Tibial nerve (tissue), 4 donors: ENCODE measurements around the gene BCORL1. TPM values are rescaled to one million over a fixed set of nuclear protein-coding genes. Genes with fewer than 3 reads are reported as not detected.

ENCODE experiments used
- DNase-seq, 2 donors: peaks; one replicate each; pipeline ENCODE4 v3.0.0-alpha.2; 2019; ENCODE audit warnings: low spot score in 2 of 2
- H3K27ac ChIP-seq, 4 donors: fragments of 200-600 bp; sonication (generic) in 3 of 4; one replicate each; pipeline ENCODE4 v1.5.1; 2017 to 2019; ENCODE audit warnings: mild to moderate bottlenecking in 1 of 4
- H3K27me3 ChIP-seq, 2 donors: fragments of 200-600 bp; sonication (generic) in 1 of 2; one replicate each; pipeline versions ENCODE4 v1.5.1 to v1.6.0; 2017 to 2019
- H3K36me3 ChIP-seq, 3 donors: fragments of 200-600 bp; sonication (generic); one replicate each; pipeline ENCODE4 v1.5.1; 2018 to 2019
- H3K4me1 ChIP-seq, 4 donors: fragments of 200-600 bp; sonication (generic) in 3 of 4; one replicate each; pipeline ENCODE4 v1.5.1; 2017 to 2019
- H3K4me3 ChIP-seq, 4 donors: fragments of 200-600 bp; sonication (generic) in 3 of 4; one replicate each; pipeline ENCODE4 v1.5.1; 2017 to 2019; ENCODE audit warnings: mild to moderate bottlenecking in 1 of 4, moderate library complexity in 1 of 4
- H3K9me3 ChIP-seq, 4 donors: fragments of 200-600 bp; sonication (generic) in 3 of 4; one replicate each; pipeline ENCODE4 v1.5.1; 2017 to 2019
- EP300 ChIP-seq, 2 donors: sonication (generic); formaldehyde crosslinking; IDR thresholded peaks; one replicate each; pipeline ENCODE4 v1.6.1; 2017; ENCODE audit warnings: antibody characterized with exemption in 2 of 2, mild to moderate bottlenecking in 1 of 2
- POLR2A ChIP-seq, 2 donors: fragments of 450-650 bp; IDR thresholded peaks; one replicate each; pipeline ENCODE4 v1.6.1; 2017; ENCODE audit warnings: antibody characterized with exemption in 2 of 2, mild to moderate bottlenecking in 2 of 2, moderate library complexity in 2 of 2
- WGBS, 2 donors: methylation state at CpG; one replicate each; pipeline ENCODE4 v1.1.5; 2018; 5-methylcytosine and 5-hydroxymethylcytosine counted together
- total RNA-seq, 4 donors: library from RNA; depleted of rRNA; stranded (reverse); fragments of >200 nt; gene quantifications; one replicate each; pipeline ENCODE4 v1.1.0, GENCODE V29; 2016
- TF ChIP-seq, protein P1 (sequence below), 5 experiments: fragments of 200-600 bp in 3 of 5; fragments of 450-650 bp in 2 of 5; sonication (generic) in 3 of 5; IDR thresholded peaks; one replicate each; pipeline ENCODE4 v1.5.1; 2016 to 2019; ENCODE audit warnings: antibody characterized with exemption in 5 of 5, mild to moderate bottlenecking in 3 of 5, moderate library complexity in 2 of 5

The BCORL1 gene
- total RNA-seq, 4 donors from 2014 or later = 4.7 to 10.0 (median 9.0) TPM

DNA sequence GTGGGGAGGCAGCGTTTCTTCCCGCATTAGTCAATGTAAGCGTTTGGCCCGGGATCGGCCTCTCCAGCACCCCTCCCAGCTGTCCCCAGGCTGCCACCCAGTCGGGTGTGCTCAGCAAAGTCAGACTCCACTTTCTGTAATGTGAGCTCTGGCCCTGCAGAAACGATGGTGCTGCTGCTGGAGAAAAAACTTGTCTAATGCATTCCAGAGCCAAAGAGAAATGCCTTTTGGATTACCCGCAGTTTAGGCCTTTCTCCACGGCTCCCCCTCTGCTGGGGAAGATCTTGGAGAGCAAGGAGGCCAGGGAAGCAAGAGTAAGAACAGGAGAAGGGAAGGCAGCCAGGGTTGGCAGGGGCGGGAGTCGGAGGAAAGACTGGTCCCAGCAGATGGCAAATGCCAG is 72.7 kb downstream of the BCORL1 start:
- Histone ChIP-seq H3K36me3 (peaks cover 0 to 30% (median 0%) of the 10 kb centered on the region in 3 donors), H3K9me3 (no peaks in the 10 kb centered on the region), H3K27ac (peak overlapping the region in 1 of 4 donors; percentile 4), H3K4me3 (no peak overlapping the region), H3K27me3 (no peaks in the 10 kb centered on the region), H3K4me1 (peaks cover 0 to 7% (median 0%) of the 10 kb centered on the region in 4 donors)
- no peak for TF ChIP-seq EP300 (IDR thresholded peaks at IDR 0.05)
- TF ChIP-seq, protein P1, sequence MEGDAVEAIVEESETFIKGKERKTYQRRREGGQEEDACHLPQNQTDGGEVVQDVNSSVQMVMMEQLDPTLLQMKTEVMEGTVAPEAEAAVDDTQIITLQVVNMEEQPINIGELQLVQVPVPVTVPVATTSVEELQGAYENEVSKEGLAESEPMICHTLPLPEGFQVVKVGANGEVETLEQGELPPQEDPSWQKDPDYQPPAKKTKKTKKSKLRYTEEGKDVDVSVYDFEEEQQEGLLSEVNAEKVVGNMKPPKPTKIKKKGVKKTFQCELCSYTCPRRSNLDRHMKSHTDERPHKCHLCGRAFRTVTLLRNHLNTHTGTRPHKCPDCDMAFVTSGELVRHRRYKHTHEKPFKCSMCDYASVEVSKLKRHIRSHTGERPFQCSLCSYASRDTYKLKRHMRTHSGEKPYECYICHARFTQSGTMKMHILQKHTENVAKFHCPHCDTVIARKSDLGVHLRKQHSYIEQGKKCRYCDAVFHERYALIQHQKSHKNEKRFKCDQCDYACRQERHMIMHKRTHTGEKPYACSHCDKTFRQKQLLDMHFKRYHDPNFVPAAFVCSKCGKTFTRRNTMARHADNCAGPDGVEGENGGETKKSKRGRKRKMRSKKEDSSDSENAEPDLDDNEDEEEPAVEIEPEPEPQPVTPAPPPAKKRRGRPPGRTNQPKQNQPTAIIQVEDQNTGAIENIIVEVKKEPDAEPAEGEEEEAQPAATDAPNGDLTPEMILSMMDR (IDR thresholded peaks at IDR 0.05) = no peak
- TF ChIP-seq POLR2A (IDR thresholded peaks at IDR 0.05) = no peak
- no peak for DNase-seq
- 47 to 52% methylated on average over 6 to 11 of the region's 11 CpGs for WGBS, 2 donors

- peak overlapping the region in 1 of 4 donors; percentile 11 for H3K27ac ChIP-seq
- WGBS, 2 donors = 75 to 90% methylated on average over 14 to 18 of the region's 18 CpGs
- TF ChIP-seq, protein P1 (IDR thresholded peaks at IDR 0.05) = no peak
- TF ChIP-seq EP300 (IDR thresholded peaks at IDR 0.05) (no peak), POLR2A (IDR thresholded peaks at IDR 0.05) (no peak)
Measured at GRCh38 chrX:130055899-130056298, 73.5 kb downstream of the BCORL1 start.

DNA sequence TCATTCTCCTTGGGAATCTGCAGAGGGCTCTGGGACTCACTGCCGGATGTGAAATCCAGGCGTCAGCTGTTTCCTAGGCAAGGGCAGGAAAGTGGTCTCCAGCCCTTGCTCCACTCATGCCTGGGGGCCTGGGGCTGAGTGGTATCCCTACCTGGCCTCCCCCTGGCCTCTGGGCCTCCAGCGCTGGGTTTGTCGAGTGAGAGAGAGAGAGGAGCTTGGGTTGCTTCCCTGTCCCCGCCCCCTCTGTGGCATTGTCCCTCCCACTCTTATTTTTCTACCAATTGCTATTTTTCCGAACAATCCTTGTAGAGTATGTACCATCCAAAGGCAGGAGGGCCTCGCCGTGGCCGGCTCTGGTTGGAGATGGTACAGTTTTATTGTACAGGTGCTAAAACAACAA is 74.8 kb downstream of the BCORL1 start:
- 59 to 73% methylated on average over 9 of the region's 9 CpGs for WGBS, 2 donors
- H3K4me3 ChIP-seq = no peak overlapping the region
- no peaks in the 10 kb centered on the region for H3K27me3 ChIP-seq
- H3K36me3 ChIP-seq = peaks cover 0 to 13% (median 0%) of the 10 kb centered on the region in 3 donors
- DNase-seq = no peak
- no peaks in the 10 kb centered on the region for H3K9me3 ChIP-seq
- no peak for TF ChIP-seq POLR2A (IDR thresholded peaks at IDR 0.05)
- TF ChIP-seq, protein P1 (IDR thresholded peaks at IDR 0.05) = no peak
- peaks cover 0 to 7% (median 0%) of the 10 kb centered on the region in 4 donors for H3K4me1 ChIP-seq
- peak overlapping the region in 1 of 4 donors; percentile 29 for H3K27ac ChIP-seq

More at GRCh38 chrX:130055899-130056298, 73.5 kb downstream of the BCORL1 start:
- H3K4me3 ChIP-seq = no peak overlapping the region
- H3K9me3 ChIP-seq = no peaks in the 10 kb centered on the region
- no peak for DNase-seq
- peaks cover 0 to 26% (median 0%) of the 10 kb centered on the region in 3 donors for H3K36me3 ChIP-seq
- H3K27me3 ChIP-seq = no peaks in the 10 kb centered on the region
- peaks cover 0 to 7% (median 0%) of the 10 kb centered on the region in 4 donors for H3K4me1 ChIP-seq

DNA sequence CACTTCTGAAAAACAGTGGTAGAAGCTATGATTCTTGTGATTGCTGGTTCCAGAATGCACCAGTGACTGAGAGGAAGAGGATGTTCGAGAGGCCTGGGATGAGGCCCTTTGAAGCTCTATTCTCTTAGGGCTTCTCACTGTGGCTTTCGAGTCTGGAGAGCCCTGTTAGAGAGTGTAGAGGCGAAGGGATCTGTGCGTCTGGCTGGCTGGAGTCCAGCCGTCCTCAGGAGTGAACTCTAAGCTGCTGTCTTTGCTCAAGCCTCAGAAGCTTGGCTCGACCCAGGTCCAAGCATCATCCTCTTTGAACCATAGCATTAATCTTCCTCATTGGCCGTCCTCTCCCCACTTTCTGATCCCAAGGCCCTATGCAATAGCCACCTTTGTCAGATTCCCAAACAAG is 76.2 kb downstream of the BCORL1 start:
- H3K4me1 ChIP-seq = peaks cover 0 to 7% (median 0%) of the 10 kb centered on the region in 4 donors
- no peak overlapping the region for H3K27ac ChIP-seq
- H3K4me3 ChIP-seq = no peak overlapping the region
- no peaks in the 10 kb centered on the region for H3K9me3 ChIP-seq
- no peaks in the 10 kb centered on the region for H3K27me3 ChIP-seq
- DNase-seq = no peak
- H3K36me3 ChIP-seq = peaks cover 0 to under 1% (median 0%) of the 10 kb centered on the region in 3 donors
- WGBS, 2 donors = 70 to 74% methylated on average over 4 to 7 of the region's 7 CpGs
- TF ChIP-seq, protein P1 (IDR thresholded peaks at IDR 0.05) = no peak
- TF ChIP-seq POLR2A (IDR thresholded peaks at IDR 0.05) = no peak
- no peak for TF ChIP-seq EP300 (IDR thresholded peaks at IDR 0.05)

GRCh38 chrX:130060122-130061069 is 78.0 kb downstream of the BCORL1 start:
- 56% methylated on average over 44 of the region's 87 CpGs; no CpG with 5 or more reads in 1 of the 2 donors for WGBS, 2 donors
- Histone ChIP-seq H3K4me1 (peaks cover 0 to 7% (median 0%) of the 10 kb centered on the region in 4 donors), H3K4me3 (peak overlapping the region; percentile 41 to 66 (median 58)), H3K27ac (peak overlapping the region; percentile 37 to 84 (median 67)), H3K9me3 (no peaks in the 10 kb centered on the region), H3K36me3 (peaks cover 0 to 5% (median 0%) of the 10 kb centered on the region in 3 donors), H3K27me3 (no peaks in the 10 kb centered on the region)
- TF ChIP-seq, protein P1 (IDR thresholded peaks at IDR 0.05) = peak; percentile 73 to 96 (median 87)
- TF ChIP-seq POLR2A (IDR thresholded peaks at IDR 0.05) = no peak
- DNase-seq = peak; percentile 63 to 68
